T47D (cell line): ENCODE results near the gene VIPR2.
"Not testable (repeated sequence)": the region's sequence is repeated elsewhere in the genome, so short reads cannot be mapped to it uniquely, and the experiment has no call there.

Experiments
- DNase-seq, 2 experiments: peaks; one replicate each; pipeline versions ENCODE4 v3.0.0 to v3.0.0-alpha.2; 2011 to 2012; ENCODE audit warnings: low read depth in 1 of 2, low spot score in 1 of 2
- JUND ChIP-seq: IDR thresholded peaks from 2 replicates; pipeline ENCODE4 v1.6.1; 2012; ENCODE audit warnings: low read depth
- in situ Hi-C: cut with HindIII; loops from 2 replicates; pipeline ENCODE4 v1.10.0; 2016; ENCODE audit warnings: low sequenced_read_pairs, low pct_unique_long_range_greater_than_20kb

VIPR2 gene

DNA sequence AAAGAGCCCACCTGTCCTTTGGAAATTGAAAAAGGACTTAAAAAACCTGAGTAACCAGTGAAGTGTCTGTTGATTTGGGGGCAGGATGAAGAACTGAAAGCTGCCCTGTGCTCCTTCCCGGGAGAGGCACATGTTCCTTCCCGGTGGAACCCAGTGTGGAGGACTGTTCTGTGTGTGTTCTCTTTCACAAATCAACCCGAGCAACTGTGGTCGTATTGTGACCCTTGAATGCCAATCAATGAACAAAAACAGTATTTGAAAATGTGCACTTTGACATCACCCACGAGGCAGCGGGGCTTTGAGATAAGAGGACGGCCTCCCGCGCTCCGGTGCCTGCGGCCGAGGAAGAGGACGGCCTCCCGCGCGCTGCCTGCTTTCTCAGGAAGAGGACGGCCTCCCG lies 139.0 kb downstream of the VIPR2 start:
- in situ Hi-C loops, result no loop called here
- no peak for TF ChIP-seq JUND
- DNase-seq, result no peak

DNA sequence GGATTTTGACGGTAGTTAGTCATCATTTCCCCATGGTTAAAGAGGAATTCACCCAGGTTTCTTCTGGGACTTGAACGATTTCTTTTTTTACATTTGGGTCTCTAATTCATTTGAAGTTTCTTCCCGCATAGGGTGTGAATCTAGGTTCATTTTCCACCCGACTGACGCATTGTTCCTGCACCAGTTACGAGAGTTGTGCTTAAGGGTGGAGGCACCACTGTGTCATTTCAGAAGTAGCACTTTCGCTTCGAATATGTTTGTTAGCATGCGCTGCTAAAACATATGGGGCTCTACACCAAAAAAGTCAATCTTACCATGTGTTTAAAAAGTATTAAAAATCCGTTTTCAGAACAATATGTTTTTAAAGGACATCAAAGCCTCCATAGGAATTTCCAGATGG lies 140.3 kb downstream of the VIPR2 start:
- DNase-seq, result no peak
- no peak for TF ChIP-seq JUND
- in situ Hi-C loops, result no loop called here

DNA sequence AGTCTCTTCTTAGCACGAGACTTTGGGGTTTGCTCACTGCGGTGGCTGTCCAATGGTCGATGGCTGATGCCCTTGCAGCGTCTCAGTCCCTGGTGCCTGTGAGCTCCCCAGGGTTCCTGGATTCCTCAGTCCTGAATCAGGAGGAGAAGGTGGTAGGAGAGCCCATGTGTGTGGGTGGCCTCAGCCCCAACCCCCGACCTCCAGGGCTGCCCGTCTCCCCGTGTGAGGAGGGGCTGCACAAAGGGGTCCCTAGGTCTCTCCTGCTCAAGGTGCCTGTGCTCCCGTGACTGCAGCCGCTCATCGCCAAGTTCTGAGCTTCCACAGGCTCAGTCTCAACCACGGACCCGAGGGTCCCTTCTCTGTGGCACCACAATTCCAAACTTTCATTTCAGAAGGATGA lies 142.9 kb downstream of the VIPR2 start:
- in situ Hi-C loops, result no loop called here
- TF ChIP-seq JUND, result no peak
- no peak for DNase-seq

DNA sequence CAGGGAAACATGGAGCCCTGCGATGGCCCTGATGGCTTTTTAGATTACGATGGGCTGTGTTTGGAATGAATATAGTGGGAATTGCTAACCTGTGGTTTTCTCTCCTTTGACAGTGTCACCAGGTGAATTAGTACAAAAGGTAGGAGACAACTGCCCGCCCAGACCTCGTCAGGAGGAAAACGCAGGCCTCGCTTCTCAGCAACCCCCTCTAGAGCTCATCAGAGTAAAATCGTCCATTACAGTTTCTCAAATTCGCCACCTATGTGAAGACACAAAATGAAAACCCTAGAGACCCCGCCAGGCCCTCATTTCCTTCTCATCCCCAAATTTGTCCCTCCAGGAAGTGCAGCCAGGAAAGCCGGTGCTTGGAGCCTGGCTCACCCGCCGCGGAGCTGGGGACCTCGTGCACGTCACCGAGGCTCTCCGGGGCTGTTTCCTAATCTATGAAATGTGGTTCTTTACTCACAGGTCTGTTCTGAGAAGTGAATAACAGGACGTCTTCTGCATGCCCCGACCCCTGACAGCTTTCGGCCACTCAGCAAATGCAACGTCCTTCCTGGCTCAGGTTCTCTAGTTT lies 143.7 kb downstream of the VIPR2 start:
- TF ChIP-seq JUND, result no peak
- DNase-seq, result no peak
- in situ Hi-C loops, result no loop called here

DNA sequence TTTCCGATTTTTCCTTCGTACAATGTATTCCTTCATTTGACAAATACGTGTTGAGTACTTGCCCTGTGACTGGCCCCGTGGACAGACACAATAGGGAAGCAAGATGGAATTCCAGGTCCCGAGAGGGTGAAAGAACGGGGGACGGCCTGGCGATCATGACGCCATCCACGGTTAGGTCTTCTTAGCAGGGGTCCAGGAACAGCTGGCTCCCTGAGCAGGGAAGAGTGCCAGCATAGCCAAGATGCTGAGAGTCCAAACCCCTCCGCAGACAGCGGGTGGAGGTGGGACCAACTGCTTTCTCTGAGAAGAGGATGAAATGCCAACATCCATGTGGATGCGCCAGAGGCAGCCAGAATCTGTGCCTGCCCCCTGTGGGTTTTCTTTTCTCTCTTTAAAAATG lies 144.6 kb downstream of the VIPR2 start:
- TF ChIP-seq JUND, result no peak
- in situ Hi-C loops, result no loop called here
- no peak for DNase-seq

DNA sequence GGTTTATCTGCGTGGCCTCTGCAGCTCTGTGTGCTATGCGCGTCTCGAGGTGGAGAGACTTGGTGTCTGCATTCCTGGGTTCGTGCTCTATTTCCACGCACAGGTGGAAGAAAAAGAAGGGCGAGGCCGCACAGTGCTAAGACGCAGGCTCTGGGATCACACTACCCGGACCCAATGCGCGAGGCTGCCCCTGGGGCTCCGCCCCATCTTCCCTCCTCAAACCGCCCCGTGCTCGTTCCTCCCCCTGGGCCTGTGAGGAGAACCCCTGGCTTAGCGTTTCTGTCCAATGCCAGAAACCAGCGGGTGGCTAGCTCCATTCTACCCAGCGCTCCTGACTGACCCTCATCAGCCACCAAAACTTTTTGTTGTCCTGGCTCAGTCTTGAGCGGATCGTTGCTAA lies 145.2 kb downstream of the VIPR2 start:
- DNase-seq, result no peak
- in situ Hi-C loops, result no loop called here
- TF ChIP-seq JUND, result no peak

DNA sequence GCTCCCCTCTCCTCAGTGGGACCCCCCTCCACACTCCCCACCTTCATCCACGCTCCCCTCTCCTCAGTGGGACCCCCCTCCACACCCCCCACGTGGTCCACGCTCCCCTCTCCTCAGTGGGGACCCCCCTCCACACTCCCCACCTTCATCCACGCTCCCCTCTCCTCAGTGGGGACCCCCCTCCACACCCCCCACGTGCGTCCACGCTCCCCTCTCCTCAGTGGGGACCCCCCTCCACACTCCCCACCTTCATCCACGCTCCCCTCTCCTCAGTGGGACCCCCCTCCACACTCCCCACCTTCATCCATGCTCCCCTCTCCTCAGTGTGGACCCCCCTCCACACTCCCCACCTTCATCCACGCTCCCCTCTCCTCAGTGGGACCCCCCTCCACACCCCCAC lies 146.4 kb downstream of the VIPR2 start:
- DNase-seq, in situ Hi-C loops: not testable (repeated sequence)

DNA sequence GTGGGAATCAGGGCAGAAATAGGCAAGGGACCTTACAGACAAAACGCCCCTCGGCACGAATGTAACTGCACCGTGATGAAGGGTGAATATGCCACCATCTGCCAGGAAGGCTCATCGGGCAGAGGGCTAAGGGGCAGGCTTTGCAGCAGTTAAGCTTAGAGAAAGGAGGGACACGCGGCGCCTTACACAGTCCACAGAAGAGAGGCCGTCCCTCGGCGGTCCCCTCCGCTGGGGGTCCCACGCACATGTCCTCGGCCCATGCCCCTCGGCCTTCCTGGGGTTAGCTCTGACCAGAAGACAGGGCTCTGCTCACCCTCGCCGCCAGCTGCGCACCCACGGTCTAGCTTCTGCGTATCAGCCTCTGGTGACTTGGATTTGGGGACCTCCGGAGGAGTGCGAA lies 147.2 kb downstream of the VIPR2 start:
- no peak for TF ChIP-seq JUND
- DNase-seq, result no peak
- in situ Hi-C loops, result no loop called here

DNA sequence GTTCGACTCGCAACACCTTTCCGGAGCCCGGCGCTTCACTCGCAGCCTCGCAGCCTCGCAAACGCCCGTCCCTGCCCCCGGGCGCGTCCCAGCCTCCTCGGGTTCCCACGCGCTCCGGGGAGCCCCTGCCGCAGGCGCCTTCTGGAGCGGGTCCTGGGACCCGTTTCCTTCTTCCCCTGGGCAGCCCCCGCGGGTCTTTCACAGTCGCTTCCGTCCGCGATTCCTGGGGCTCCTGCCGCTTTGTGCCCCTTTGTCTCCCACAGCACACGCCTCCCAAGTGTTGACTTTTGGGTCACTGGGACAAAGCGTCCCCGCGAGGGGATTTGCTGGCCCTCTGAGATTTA lies 147.6 kb downstream of the VIPR2 start:
- no peak for DNase-seq
- in situ Hi-C loops, result no loop called here
- no peak for TF ChIP-seq JUND

DNA sequence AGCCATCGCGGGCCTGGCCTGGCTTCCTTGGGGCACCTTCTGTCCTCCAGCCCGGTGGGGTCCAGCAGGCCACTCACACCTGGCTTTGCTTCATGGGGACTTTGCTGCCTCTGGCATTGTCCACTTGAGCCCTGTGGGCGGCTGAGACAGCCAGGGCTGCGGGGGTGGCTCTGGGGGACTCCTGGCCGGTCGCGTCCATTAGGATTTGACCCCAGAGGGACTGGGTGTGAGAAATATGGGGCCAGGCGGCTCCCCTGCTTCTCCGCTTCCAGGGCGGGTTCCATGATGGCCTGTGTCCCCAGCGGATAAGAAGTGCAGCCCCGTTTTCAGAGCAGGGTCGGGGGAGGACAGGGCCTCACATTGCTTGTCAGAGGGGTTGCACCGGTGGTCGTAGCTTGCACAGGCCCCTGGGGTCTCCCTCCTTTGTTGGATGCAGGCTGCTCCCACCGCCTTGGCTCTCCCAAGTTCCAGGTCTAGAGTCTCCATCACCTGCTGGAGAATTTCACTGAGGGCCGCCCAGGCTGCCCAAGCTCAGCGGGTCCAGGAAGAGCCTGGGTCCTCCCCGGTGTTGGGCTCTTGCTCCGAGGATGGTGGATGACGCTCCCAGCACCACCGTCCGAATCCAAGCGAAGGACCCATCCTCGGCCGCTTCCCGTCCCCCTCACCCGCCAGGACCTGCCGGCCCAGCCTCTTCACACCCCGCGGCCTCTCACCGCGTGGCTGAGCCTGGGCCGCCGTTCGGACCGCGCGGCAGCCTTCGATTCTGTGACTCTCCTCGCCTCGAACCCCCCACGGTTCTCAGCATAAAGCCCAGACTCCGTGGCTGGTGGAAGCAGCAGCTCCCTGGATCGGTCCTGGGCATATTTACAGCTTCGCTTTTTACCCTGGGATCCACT lies 148.2 kb downstream of the VIPR2 start:
- no peak for DNase-seq
- in situ Hi-C loops, result no loop called here
- TF ChIP-seq JUND, result no peak

DNA sequence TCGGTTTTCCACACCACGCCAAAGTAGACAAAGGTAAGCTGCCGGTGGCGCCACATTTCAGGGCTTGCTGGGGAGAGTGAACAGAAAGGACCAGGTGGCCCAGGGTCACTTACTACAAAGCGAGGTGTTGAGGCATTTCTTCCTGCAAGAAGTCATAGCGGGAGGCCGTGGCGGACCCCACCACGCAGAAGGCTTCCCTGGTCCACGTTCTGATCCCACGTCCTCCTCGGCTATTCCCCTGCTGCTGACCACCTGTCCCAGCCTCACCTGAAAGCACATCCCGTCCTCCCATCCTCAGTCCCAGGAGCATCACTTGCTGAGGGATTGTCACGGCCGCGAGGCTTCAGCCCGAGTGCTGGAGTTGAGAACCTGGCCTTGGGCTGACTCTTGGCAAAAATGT lies 149.2 kb downstream of the VIPR2 start:
- no peak for DNase-seq
- in situ Hi-C loops, result no loop called here
- TF ChIP-seq JUND, result no peak

DNA sequence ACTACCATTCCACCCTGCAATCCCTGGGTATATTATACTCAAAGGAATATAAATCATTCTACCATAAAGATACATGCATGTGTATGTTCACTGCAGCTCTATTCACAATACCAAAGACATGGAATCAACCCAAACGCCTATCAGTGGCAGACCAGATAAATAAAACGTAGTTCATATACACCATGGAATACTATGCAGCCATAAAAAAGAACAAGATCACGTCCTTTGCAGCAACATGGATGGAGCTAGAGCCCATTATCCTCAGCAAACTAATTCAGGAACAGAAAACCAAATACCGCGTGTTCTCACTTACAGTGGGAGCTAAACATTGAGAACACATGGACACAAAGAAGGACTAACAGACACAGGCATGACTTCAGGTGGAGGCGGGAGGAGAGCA lies 150.0 kb downstream of the VIPR2 start:
- in situ Hi-C loops, result no loop called here
- DNase-seq, result no peak
- TF ChIP-seq JUND, result no peak

DNA sequence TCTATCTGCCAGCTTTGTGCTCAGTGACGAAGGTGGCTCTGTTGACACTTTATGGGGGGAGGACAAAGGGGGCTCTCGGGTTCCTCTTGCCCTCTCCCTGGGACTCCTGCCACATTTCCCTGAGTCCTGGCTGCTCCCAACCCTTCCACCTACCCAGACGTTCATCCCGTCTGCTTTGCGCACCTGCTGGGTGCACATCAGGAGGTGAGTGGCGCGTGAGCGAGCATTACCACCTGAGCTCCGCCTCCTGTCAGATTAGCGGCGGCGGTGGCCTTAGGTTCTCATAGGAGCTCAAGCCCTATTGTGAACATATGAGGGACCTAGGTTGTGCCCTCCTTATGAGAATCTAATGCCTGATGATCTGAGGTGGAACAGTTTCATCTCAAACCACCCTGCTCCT lies 151.1 kb downstream of the VIPR2 start:
- no peak for TF ChIP-seq JUND
- in situ Hi-C loops, result no loop called here
- DNase-seq, result no peak

DNA sequence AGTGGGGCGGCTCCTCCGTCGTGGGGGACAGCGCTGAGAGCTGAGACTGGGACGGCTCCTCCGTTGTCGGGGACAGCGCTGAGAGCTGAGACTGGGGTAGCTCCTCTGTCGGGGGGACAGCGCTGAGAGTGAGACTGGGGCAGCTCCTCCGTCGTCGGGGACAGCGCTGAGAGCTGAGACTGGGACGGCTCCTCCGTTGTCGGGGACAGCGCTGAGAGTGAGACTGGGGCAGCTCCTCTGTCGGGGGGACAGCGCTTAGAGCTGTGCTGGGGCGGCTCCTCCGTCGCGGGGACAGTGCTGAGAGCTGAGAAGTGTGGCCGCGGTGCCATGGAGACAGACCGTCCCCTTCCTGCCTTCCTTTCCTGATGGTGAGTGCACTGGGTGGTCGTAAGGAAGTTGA lies 151.9 kb downstream of the VIPR2 start:
- in situ Hi-C loops, result no loop called here
- no peak for DNase-seq

More for the DNA sequence above, 151.9 kb downstream of the VIPR2 start:
- TF ChIP-seq JUND, result no peak
